HCT116 (cell line): Measurements from ENCODE around the gene AAK1.

ENCODE experiments used
- CBX3 ChIP-seq: IDR thresholded peaks from 2 replicates; pipeline ENCODE4 v1.6.1; 2012; ENCODE audit warnings: low read depth
- CEBPB ChIP-seq: IDR thresholded peaks from 2 replicates; pipeline ENCODE4 v1.6.1; 2012; ENCODE audit warnings: low read depth
- EZH2 ChIP-seq: fragments of 200-600 bp; sonication (generic); IDR thresholded peaks from 2 replicates; pipeline ENCODE4 v1.6.1; 2017; ENCODE audit warnings: antibody characterized with exemption, mixed run types
- POLR2A ChIP-seq: IDR thresholded peaks from 2 replicates; pipeline ENCODE4 v1.7.0; 2011; ENCODE audit warnings: borderline replicate concordance; ENCODE audit not compliant: insufficient read depth, insufficient read length; ENCODE audit errors: extremely low read depth
- RAD21 ChIP-seq: IDR thresholded peaks from 2 replicates; pipeline ENCODE4 v1.6.1; 2012; ENCODE audit warnings: low read depth, mild to moderate bottlenecking
- REST ChIP-seq: IDR thresholded peaks from 2 replicates; pipeline ENCODE4 v1.6.1; 2012; ENCODE audit warnings: low read depth
- SIN3A ChIP-seq: IDR thresholded peaks from 2 replicates; pipeline ENCODE4 v1.6.1; 2012; ENCODE audit warnings: low read depth
- SRF ChIP-seq: IDR thresholded peaks from 2 replicates; pipeline ENCODE4 v1.6.1; 2012; ENCODE audit warnings: low read depth
- YY1 ChIP-seq: IDR thresholded peaks from 2 replicates; pipeline ENCODE4 v1.6.1; 2011; ENCODE audit warnings: low read length, low read depth, moderate library complexity, mild to moderate bottlenecking; ENCODE audit not compliant: insufficient replicate concordance; ENCODE audit errors: extremely low read depth
- ZNF274 ChIP-seq: fragments of 200-500 bp; sonication (Bioruptor generic); IDR thresholded peaks from 2 replicates; pipeline ENCODE4 v1.6.1; 2014; ENCODE audit warnings: mild to moderate bottlenecking, low read depth, low read length, inconsistent platforms
- TF ChIP-seq, protein P1 (sequence below), 3 experiments: fragments of 200-600 bp in 1 of 3; sonication (generic) in 1 of 3; IDR thresholded peaks in 2 of 3; conservative IDR thresholded peaks in 1 of 3; 2 replicates each; pipeline ENCODE4 v1.5.1; 2012 to 2017; ENCODE audit warnings: low read depth in 2 of 3, low read length in 2 of 3, antibody characterized with exemption in 1 of 3, borderline replicate concordance in 1 of 3, control low read depth in 1 of 3, mild to moderate bottlenecking in 1 of 3, mixed read lengths in 1 of 3, mixed run types in 1 of 3, moderate library complexity in 1 of 3; ENCODE audit not compliant: insufficient read depth in 1 of 3
- TF ChIP-seq, protein P2 (sequence below): IDR thresholded peaks from 2 replicates; pipeline ENCODE4 v1.6.1; 2012

GRCh38 chr2:69669666-69670065 lies 26.1 kb upstream of the AAK1 start:
- TF ChIP-seq SRF (no peak), SIN3A (no peak), CEBPB (no peak), RAD21 (no peak), ZNF274 (no peak), REST (no peak), POLR2A (no peak), CBX3 (no peak), EZH2 (no peak), YY1 (no peak)
- TF ChIP-seq, protein P1, sequence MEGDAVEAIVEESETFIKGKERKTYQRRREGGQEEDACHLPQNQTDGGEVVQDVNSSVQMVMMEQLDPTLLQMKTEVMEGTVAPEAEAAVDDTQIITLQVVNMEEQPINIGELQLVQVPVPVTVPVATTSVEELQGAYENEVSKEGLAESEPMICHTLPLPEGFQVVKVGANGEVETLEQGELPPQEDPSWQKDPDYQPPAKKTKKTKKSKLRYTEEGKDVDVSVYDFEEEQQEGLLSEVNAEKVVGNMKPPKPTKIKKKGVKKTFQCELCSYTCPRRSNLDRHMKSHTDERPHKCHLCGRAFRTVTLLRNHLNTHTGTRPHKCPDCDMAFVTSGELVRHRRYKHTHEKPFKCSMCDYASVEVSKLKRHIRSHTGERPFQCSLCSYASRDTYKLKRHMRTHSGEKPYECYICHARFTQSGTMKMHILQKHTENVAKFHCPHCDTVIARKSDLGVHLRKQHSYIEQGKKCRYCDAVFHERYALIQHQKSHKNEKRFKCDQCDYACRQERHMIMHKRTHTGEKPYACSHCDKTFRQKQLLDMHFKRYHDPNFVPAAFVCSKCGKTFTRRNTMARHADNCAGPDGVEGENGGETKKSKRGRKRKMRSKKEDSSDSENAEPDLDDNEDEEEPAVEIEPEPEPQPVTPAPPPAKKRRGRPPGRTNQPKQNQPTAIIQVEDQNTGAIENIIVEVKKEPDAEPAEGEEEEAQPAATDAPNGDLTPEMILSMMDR (IDR thresholded peaks at IDR 0.05 in 2 of 3, conservative IDR thresholded peaks at IDR 0.05 in 1 of 3; ENCODE audit: borderline replicate concordance in 1 of 3, insufficient read depth in 1 of 3, low read depth in 2 of 3, low read length in 2 of 3), result no peak
- TF ChIP-seq, protein P2, sequence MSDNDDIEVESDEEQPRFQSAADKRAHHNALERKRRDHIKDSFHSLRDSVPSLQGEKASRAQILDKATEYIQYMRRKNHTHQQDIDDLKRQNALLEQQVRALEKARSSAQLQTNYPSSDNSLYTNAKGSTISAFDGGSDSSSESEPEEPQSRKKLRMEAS, result no peak
